Endometrial microvascular endothelial cells (primary cell): ENCODE measurements around the gene KCTD21. TPM values are rescaled to one million over a fixed set of nuclear protein-coding genes. Genes with fewer than 3 reads are reported as not detected.

Experiments used
- in situ Hi-C: cut with HindIII; loops from 2 replicates; pipeline ENCODE4 v1.10.0; 2017; ENCODE audit warnings: low sequenced_read_pairs, low pct_unique_long_range_greater_than_20kb; ENCODE audit errors: inconsistent ontology term
- total RNA-seq: library from RNA; depleted of rRNA; stranded (reverse); fragments of >200 nt; gene quantifications from one replicate; pipeline ENCODE4 v1.2.3, GENCODE V29; 2015; ENCODE audit errors: inconsistent ontology term

KCTD21 gene
- total RNA-seq, 1 donor from 2014 or later, result 8.1 TPM

- in situ Hi-C loops, result no loop called here
Observed at GRCh38 chr11:78220218-78221157, 32.1 kb upstream of the KCTD21 start.

- in situ Hi-C loops, result no loop called here
Observed at GRCh38 chr11:78219493-78220217, 31.2 kb upstream of the KCTD21 start.

GRCh38 chr11:78218707-78219492 lies 30.5 kb upstream of the KCTD21 start:
- in situ Hi-C loops, result no loop called here

- in situ Hi-C loops, result no loop called here
Observed at GRCh38 chr11:78217650-78218541, 29.5 kb upstream of the KCTD21 start.

- in situ Hi-C loops, result no loop called here
Observed at GRCh38 chr11:78216571-78217287, 28.3 kb upstream of the KCTD21 start.

GRCh38 chr11:78216021-78216420 lies 27.6 kb upstream of the KCTD21 start:
- in situ Hi-C loops, result no loop called here

GRCh38 chr11:78214331-78215194 lies 26.1 kb upstream of the KCTD21 start:
- in situ Hi-C loops, result no loop called here

- in situ Hi-C loops, result no loop called here
Observed at GRCh38 chr11:78213526-78214330, 25.3 kb upstream of the KCTD21 start.

- in situ Hi-C loops, result no loop called here
Observed at GRCh38 chr11:78212586-78213371, 24.4 kb upstream of the KCTD21 start.

GRCh38 chr11:78211565-78211964 lies 23.1 kb upstream of the KCTD21 start:
- in situ Hi-C loops, result no loop called here

- in situ Hi-C loops, result no loop called here
Observed at GRCh38 chr11:78210000-78210608, 21.7 kb upstream of the KCTD21 start.

GRCh38 chr11:78209478-78209877 lies 21.1 kb upstream of the KCTD21 start:
- in situ Hi-C loops, result no loop called here

- in situ Hi-C loops, result no loop called here
Observed at GRCh38 chr11:78208257-78209165, 20.1 kb upstream of the KCTD21 start.
